Keratinocyte (primary cell): ENCODE results near the gene TLE7. TPM values are rescaled to one million over a fixed set of nuclear protein-coding genes. Genes with fewer than 3 reads are reported as not detected.

ENCODE experiments used
- DNase-seq: peaks from one replicate; pipeline ENCODE4 v3.0.0-alpha.2; 2011; ENCODE audit warnings: low read depth, missing footprints, low spot score
- FAIRE-seq: peaks from 2 replicates; lab custom pipeline; 2011; peaks lifted over from hg19 to GRCh38; lab: Jason Lieb, UNC
- H2AFZ ChIP-seq: 2 replicates; pipeline ENCODE4 v1.6.0; 2012; ENCODE audit warnings: low read length, control low read depth, inconsistent platforms; ENCODE audit not compliant: control insufficient read depth
- H3K27ac ChIP-seq: 2 replicates; pipeline ENCODE4 v1.5.1; 2011; ENCODE audit warnings: low read length; ENCODE audit not compliant: control insufficient read depth, insufficient read depth
- H3K27me3 ChIP-seq: 3 replicates; pipeline ENCODE4 v1.6.0; 2011; ENCODE audit warnings: low read length; ENCODE audit not compliant: control insufficient read depth, insufficient read depth; ENCODE audit errors: extremely low read depth
- H3K36me3 ChIP-seq, 2 experiments: 2 replicates in 1 of 2; 3 replicates in 1 of 2; pipeline ENCODE4 v1.5.1; 2011; ENCODE audit warnings: low read length in 2 of 2, mild to moderate bottlenecking in 1 of 2; ENCODE audit not compliant: control insufficient read depth in 2 of 2, insufficient read depth in 2 of 2; ENCODE audit errors: extremely low read depth in 1 of 2
- H3K4me1 ChIP-seq: 3 replicates; pipeline ENCODE4 v1.5.1; 2011; ENCODE audit warnings: low read length; ENCODE audit not compliant: control insufficient read depth, insufficient read depth; ENCODE audit errors: extremely low read depth
- H3K4me2 ChIP-seq: 3 replicates; pipeline ENCODE4 v1.6.0; 2011; ENCODE audit warnings: low read depth, low read length; ENCODE audit not compliant: control insufficient read depth, insufficient read depth; ENCODE audit errors: extremely low read depth
- H3K4me3 ChIP-seq, 3 experiments: fragments of 200-600 bp in 1 of 3; sonication (generic) in 1 of 3; 2 replicates in 2 of 3; 3 replicates in 1 of 3; pipeline ENCODE4 v1.5.1; 2011 to 2016; ENCODE audit warnings: low read length in 3 of 3, mild to moderate bottlenecking in 3 of 3, control low read depth in 2 of 3, inconsistent platforms in 1 of 3, low read depth in 1 of 3, mixed read lengths in 1 of 3, mixed run types in 1 of 3, moderate library complexity in 1 of 3; ENCODE audit not compliant: control insufficient read depth in 2 of 3, insufficient read depth in 2 of 3; ENCODE audit errors: extremely low read depth in 1 of 3
- H3K79me2 ChIP-seq: 2 replicates; pipeline ENCODE4 v1.6.0; 2012; ENCODE audit warnings: low read length; ENCODE audit not compliant: control insufficient read depth, insufficient read depth
- H3K9ac ChIP-seq: 3 replicates; pipeline ENCODE4 v1.6.0; 2011; ENCODE audit warnings: low read length; ENCODE audit not compliant: control insufficient read depth, insufficient read depth; ENCODE audit errors: extremely low read depth
- H3K9me1 ChIP-seq: 3 replicates; pipeline ENCODE4 v1.6.0; 2011; ENCODE audit warnings: low read length; ENCODE audit not compliant: control insufficient read depth, insufficient read depth; ENCODE audit errors: extremely low read depth
- H3K9me3 ChIP-seq: 2 replicates; pipeline ENCODE4 v1.5.1; 2012; ENCODE audit warnings: low read depth, low read length; ENCODE audit not compliant: control insufficient read depth
- H4K20me1 ChIP-seq: 3 replicates; pipeline ENCODE4 v1.6.0; 2011; ENCODE audit warnings: low read length; ENCODE audit not compliant: control insufficient read depth, insufficient read depth; ENCODE audit errors: extremely low read depth
- EZH2 ChIP-seq: IDR thresholded peaks from one replicate; pipeline ENCODE4 v1.6.1; 2012; ENCODE audit warnings: inconsistent platforms, mild to moderate bottlenecking, low read length, moderate library complexity
- dilution Hi-C: fragments of 300-500 bp; cut with MboI; formaldehyde crosslinking; loops from one replicate; pipeline ENCODE4 v1.7.0; 2020; ENCODE audit warnings: low sequenced_read_pairs; ENCODE audit not compliant: extremely low pct_ligation_motif_present
- polyA plus RNA-seq, 5 experiments: library from polyadenylated mRNA; depleted of rRNA in 3 of 5; stranded (reverse) in 3 of 5; stranded (forward) in 1 of 5; unstranded in 1 of 5; fragments of >200 nt; gene quantifications; 1 replicate in 1 of 5; 2 replicates in 3 of 5; 3 replicates in 1 of 5; pipeline versions ENCODE4 v1.2.1 to v1.2.3, GENCODE V29; 2011 to 2012; ENCODE audit warnings: missing spikeins in 2 of 5, low read depth in 1 of 5, low replicate concordance in 1 of 5
- TF ChIP-seq, protein P1 (sequence below), 3 experiments: IDR thresholded peaks in 1 of 3; conservative IDR thresholded peaks in 1 of 3; optimal IDR thresholded peaks in 1 of 3; 2 replicates in 2 of 3; 3 replicates in 1 of 3; pipeline versions ENCODE3 to v1.5.1; 2011; ENCODE audit warnings: low read length in 3 of 3, mild to moderate bottlenecking in 3 of 3, moderate library complexity in 2 of 3, control low read depth in 1 of 3, inconsistent platforms in 1 of 3; ENCODE audit not compliant: insufficient read depth in 2 of 3; ENCODE audit errors: extremely low read depth in 1 of 3

Gene TLE7
- polyA plus RNA-seq, 1 donor (not counting 4 experiments of a cell fraction or from before 2014, with no cell fraction given) = not detected

DNA sequence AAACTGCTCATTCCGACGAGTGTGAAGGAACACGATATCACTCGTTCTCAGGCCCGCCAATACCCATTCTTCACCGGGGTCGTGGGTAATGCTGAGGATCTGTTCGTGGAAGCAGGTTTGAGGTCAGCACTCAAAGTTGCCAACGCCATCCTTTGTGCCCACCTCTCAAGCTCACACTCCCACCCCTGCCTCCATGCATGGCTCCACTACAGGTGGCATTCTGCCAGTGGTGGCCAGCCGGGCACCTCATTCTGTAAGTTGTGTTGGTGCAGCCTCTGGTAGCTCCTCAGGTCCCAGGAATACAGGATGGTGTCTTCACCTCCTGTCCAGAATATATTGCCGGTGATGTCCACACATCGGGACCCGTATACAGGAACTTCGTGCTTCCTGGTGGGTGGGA lies 10.7 kb downstream of the TLE7 start:
- DNase-seq = no peak
- H3K79me2 ChIP-seq = no peaks in the 10 kb centered on the region
- dilution Hi-C loops = no loop called here
- no peaks in the 10 kb centered on the region for H3K27me3 ChIP-seq
- H3K4me2 ChIP-seq = no peak overlapping the region
- H3K9ac ChIP-seq = no peak overlapping the region
- no peaks in the 10 kb centered on the region for H3K4me1 ChIP-seq
- H3K9me1 ChIP-seq = no peaks in the 10 kb centered on the region
- no peaks in the 10 kb centered on the region for H3K9me3 ChIP-seq
- no peak for FAIRE-seq
- TF ChIP-seq, protein P1, sequence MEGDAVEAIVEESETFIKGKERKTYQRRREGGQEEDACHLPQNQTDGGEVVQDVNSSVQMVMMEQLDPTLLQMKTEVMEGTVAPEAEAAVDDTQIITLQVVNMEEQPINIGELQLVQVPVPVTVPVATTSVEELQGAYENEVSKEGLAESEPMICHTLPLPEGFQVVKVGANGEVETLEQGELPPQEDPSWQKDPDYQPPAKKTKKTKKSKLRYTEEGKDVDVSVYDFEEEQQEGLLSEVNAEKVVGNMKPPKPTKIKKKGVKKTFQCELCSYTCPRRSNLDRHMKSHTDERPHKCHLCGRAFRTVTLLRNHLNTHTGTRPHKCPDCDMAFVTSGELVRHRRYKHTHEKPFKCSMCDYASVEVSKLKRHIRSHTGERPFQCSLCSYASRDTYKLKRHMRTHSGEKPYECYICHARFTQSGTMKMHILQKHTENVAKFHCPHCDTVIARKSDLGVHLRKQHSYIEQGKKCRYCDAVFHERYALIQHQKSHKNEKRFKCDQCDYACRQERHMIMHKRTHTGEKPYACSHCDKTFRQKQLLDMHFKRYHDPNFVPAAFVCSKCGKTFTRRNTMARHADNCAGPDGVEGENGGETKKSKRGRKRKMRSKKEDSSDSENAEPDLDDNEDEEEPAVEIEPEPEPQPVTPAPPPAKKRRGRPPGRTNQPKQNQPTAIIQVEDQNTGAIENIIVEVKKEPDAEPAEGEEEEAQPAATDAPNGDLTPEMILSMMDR (optimal IDR thresholded peaks at IDR 0.05 in 1 of 3, IDR thresholded peaks at IDR 0.05 in 1 of 3, conservative IDR thresholded peaks at IDR 0.05 in 1 of 3; ENCODE audit: extremely low read depth in 1 of 3, insufficient read depth in 2 of 3, low read length in 3 of 3) = no peak
- TF ChIP-seq EZH2 = no peak
- no peak overlapping the region for H2AFZ ChIP-seq
- no peaks in the 10 kb centered on the region for H4K20me1 ChIP-seq
- no peak overlapping the region for H3K27ac ChIP-seq
- no peak overlapping the region for H3K4me3 ChIP-seq
- no peaks in the 10 kb centered on the region for H3K36me3 ChIP-seq

DNA sequence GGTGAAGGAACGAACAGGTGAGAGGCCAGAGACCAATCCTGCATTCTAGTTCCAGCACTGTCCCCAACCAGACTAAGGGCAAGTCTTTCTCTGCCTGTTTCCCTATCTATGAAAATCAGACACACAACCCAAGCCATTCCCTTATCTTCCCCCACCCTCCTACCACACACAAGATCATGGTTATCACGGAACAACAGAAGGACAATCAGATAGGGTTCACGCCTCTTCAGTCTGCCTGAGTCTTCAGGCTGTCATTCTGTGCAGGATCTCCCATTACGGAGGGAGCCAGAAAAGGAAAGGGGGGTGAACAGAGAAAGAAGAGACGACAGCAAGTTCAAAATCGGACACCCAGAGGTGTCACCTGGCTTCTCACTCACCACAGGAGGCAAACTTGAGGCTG lies 11.1 kb downstream of the TLE7 start:
- H3K4me2 ChIP-seq = no peak overlapping the region

More for the DNA sequence above, 11.1 kb downstream of the TLE7 start:
- no peaks in the 10 kb centered on the region for H3K9me1 ChIP-seq
- DNase-seq = no peak
- H3K4me3 ChIP-seq = no peak overlapping the region
- H3K36me3 ChIP-seq = no peaks in the 10 kb centered on the region
- H3K79me2 ChIP-seq = no peaks in the 10 kb centered on the region
- no peak overlapping the region for H3K9ac ChIP-seq
- TF ChIP-seq, protein P1 (optimal IDR thresholded peaks at IDR 0.05 in 1 of 3, IDR thresholded peaks at IDR 0.05 in 1 of 3, conservative IDR thresholded peaks at IDR 0.05 in 1 of 3; ENCODE audit: extremely low read depth in 1 of 3, insufficient read depth in 2 of 3, low read length in 3 of 3) = no peak
- TF ChIP-seq EZH2 = no peak
- H3K27me3 ChIP-seq = no peaks in the 10 kb centered on the region
- dilution Hi-C loops = no loop called here
- H3K9me3 ChIP-seq = no peaks in the 10 kb centered on the region
- no peaks in the 10 kb centered on the region for H3K4me1 ChIP-seq
- FAIRE-seq = no peak
- H2AFZ ChIP-seq = no peak overlapping the region
- H3K27ac ChIP-seq = no peak overlapping the region
- H4K20me1 ChIP-seq = no peaks in the 10 kb centered on the region
